Kidney (tissue), 14 donors: ENCODE data around the gene PTPRM. TPM values are rescaled to one million over a fixed set of nuclear protein-coding genes. Genes with fewer than 3 reads are reported as not detected.

Experiments used
- DNase-seq, 5 donors: peaks; one replicate each; pipeline ENCODE4 v3.0.0-alpha.2; 2013 to 2020
- FAIRE-seq: peaks from 2 replicates; lab custom pipeline; 2012; peaks lifted over from hg19 to GRCh38; lab: Jason Lieb, UNC
- H3K27ac ChIP-seq, 2 donors: one replicate each; pipeline ENCODE4 v1.7.0; 2013; ENCODE audit warnings: low read depth in 2 of 2, low read length in 2 of 2, inconsistent platforms in 1 of 2
- H3K27me3 ChIP-seq: one replicate; pipeline ENCODE4 v1.7.1; 2013; ENCODE audit warnings: low read length, inconsistent platforms; ENCODE audit not compliant: control insufficient read depth, insufficient read depth
- H3K36me3 ChIP-seq, 3 donors: one replicate each; pipeline versions ENCODE4 v1.7.0 to v1.7.1; 2013; ENCODE audit warnings: low read length in 3 of 3, control low read depth in 1 of 3, inconsistent platforms in 1 of 3; ENCODE audit not compliant: insufficient read depth in 3 of 3, control insufficient read depth in 2 of 3
- H3K4me1 ChIP-seq, 3 donors: one replicate each; pipeline versions ENCODE4 v1.7.0 to v1.7.1; 2013; ENCODE audit warnings: low read length in 3 of 3, inconsistent platforms in 1 of 3, low read depth in 1 of 3; ENCODE audit not compliant: control insufficient read depth in 2 of 3, insufficient read depth in 2 of 3
- H3K4me3 ChIP-seq, 3 donors: one replicate each; pipeline versions ENCODE4 v1.7.0 to v1.8.1; 2013; ENCODE audit warnings: low read length in 3 of 3, control low read depth in 1 of 3, inconsistent platforms in 1 of 3
- H3K9ac ChIP-seq, 3 donors: one replicate each; pipeline versions ENCODE4 v1.7.0 to v1.7.1; 2013; ENCODE audit warnings: low read length in 3 of 3, control low read depth in 1 of 3, inconsistent platforms in 1 of 3
- H3K9me3 ChIP-seq, 3 donors: one replicate each; pipeline versions ENCODE4 v1.7.0 to v1.7.1; 2013; ENCODE audit warnings: low read length in 3 of 3, control low read depth in 1 of 3, inconsistent platforms in 1 of 3; ENCODE audit not compliant: control insufficient read depth in 2 of 3, insufficient read depth in 1 of 3
- intact Hi-C: fragments of 100-400 bp; cut with DNase I; formaldehyde crosslinking; loops from one replicate; pipeline ENCODE4 v1.11.1; 2022
- polyA plus RNA-seq: library from polyadenylated mRNA; stranded (reverse); fragments of 350-450 nt; fragmentation: Illumina TruSeq; extraction: RNeasy Lipid Tissue Mini Kit (QIAGEN cat#74804); gene quantifications from one replicate; pipeline ENCODE4 v1.2.3, GENCODE V29; 2014; ENCODE audit warnings: low read depth, low replicate concordance; ENCODE audit not compliant: insufficient read depth
- total RNA-seq: library from RNA; stranded (reverse); fragmentation: NEBNext Ultra II Directional; extraction: Animal tissue kit (Norgen Biotek cat#: 25700); gene quantifications from one replicate; pipeline ENCODE4 v1.2.1, GENCODE V29; 2021
- TF ChIP-seq, protein P1 (sequence below): IDR thresholded peaks from 3 replicates; pipeline ENCODE4 v1.5.1; 2012; ENCODE audit warnings: mild to moderate bottlenecking, moderate library complexity, borderline replicate concordance; ENCODE audit not compliant: insufficient read depth; ENCODE audit errors: extremely low read depth
- donor health status: control.
- donor health status: control.
- donor health status: control.
- donor health status: control.
- donor health status: control.
- donor health status: DM: yes; HTN: yes; CAD: no.
- donor health status: Normal renal cell carcinoma (clear cell type).

PTPRM gene
- total and polyA plus RNA-seq, 2 donors from 2014 or later = 52.4 to 98.9 TPM

DNA sequence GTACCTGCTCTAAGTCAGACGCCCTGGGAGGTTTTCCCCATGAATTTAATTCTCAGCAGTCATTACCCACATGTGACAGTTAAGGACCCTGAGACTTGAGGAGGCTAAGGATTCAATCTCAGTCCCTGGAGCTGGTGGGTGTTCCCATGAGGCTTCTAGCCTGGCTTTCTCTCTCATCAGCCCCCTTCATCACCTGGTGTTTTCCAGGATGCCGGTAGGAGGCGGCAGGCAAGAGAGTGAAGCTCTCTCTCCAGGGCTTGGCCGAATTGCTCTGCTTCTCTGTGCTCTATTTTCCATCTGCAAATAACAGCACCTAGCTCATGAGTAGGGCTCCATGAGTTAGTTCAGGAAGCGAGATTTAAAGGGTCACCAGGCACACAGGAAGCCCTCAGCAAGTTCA, 241.9 kb downstream of the PTPRM start:
- no peak overlapping the region for H3K4me3 ChIP-seq
- no peaks in the 10 kb centered on the region for H3K27me3 ChIP-seq
- H3K4me1 ChIP-seq = peaks cover 0 to under 1% (median 0%) of the 10 kb centered on the region in 3 donors
- H3K36me3 ChIP-seq = no peaks in the 10 kb centered on the region
- no peak overlapping the region for H3K27ac ChIP-seq
- H3K9ac ChIP-seq = no peak overlapping the region
- DNase-seq = no peak
- intact Hi-C loops = no loop called here
- TF ChIP-seq, protein P1, sequence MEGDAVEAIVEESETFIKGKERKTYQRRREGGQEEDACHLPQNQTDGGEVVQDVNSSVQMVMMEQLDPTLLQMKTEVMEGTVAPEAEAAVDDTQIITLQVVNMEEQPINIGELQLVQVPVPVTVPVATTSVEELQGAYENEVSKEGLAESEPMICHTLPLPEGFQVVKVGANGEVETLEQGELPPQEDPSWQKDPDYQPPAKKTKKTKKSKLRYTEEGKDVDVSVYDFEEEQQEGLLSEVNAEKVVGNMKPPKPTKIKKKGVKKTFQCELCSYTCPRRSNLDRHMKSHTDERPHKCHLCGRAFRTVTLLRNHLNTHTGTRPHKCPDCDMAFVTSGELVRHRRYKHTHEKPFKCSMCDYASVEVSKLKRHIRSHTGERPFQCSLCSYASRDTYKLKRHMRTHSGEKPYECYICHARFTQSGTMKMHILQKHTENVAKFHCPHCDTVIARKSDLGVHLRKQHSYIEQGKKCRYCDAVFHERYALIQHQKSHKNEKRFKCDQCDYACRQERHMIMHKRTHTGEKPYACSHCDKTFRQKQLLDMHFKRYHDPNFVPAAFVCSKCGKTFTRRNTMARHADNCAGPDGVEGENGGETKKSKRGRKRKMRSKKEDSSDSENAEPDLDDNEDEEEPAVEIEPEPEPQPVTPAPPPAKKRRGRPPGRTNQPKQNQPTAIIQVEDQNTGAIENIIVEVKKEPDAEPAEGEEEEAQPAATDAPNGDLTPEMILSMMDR = no peak
- H3K9me3 ChIP-seq = peaks cover 0 to 1% (median 0%) of the 10 kb centered on the region in 3 donors
- FAIRE-seq = no peak

DNA sequence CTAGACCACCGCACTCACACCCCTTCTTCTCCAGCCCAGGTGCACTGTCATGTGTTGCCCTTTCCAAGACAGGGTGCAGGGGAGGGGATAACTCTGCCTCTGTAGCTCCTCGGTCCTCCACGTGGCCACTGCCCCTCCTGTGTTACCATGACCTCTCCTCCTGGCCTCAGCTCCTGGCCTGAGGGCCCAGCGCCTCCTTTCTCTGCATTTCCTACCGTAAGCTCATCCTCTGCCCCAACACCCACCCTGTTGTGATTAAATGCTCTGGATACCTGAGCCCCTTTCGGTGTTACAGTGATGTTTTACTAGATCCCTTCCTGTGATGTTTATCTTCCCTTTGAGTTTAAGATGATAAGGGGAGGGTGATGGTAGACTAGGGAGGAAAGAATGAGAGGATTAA, 242.3 kb downstream of the PTPRM start:
- no peak for FAIRE-seq

DNA sequence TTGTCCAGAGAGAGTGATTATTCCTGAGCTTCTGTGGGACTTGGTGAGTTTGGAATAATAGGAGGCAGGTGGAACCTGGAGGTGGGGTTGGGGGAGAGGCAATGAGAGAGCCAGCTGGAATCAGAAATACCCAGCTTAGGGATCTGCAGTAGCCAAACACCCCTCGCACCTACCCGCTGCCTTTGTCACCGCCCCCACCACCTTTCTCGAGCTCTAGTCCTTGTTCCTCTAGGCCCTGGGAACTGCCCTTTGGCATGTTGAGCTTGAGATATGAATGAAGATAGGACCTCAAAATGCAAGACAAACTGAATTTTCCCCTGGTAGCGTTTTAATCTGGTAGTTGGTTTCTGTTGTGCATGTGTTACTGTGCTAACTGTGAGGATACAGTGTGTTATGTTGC, 242.9 kb downstream of the PTPRM start:
- no peak for FAIRE-seq

More for the DNA sequence above, 242.3 kb downstream of the PTPRM start:
- intact Hi-C loops = no loop called here
- TF ChIP-seq, protein P1 = no peak
- DNase-seq = no peak
- Histone ChIP-seq H3K4me3 (no peak overlapping the region), H3K36me3 (no peaks in the 10 kb centered on the region), H3K9me3 (peaks cover 0 to 6% (median 3%) of the 10 kb centered on the region in 3 donors), H3K27ac (no peak overlapping the region), H3K27me3 (no peaks in the 10 kb centered on the region), H3K9ac (no peak overlapping the region), H3K4me1 (no peaks in the 10 kb centered on the region)

More for the DNA sequence above, 242.9 kb downstream of the PTPRM start:
- H3K27ac ChIP-seq = no peak overlapping the region
- no peaks in the 10 kb centered on the region for H3K36me3 ChIP-seq
- peaks cover under 1 to 11% (median 4%) of the 10 kb centered on the region in 3 donors for H3K9me3 ChIP-seq
- no peaks in the 10 kb centered on the region for H3K27me3 ChIP-seq
- H3K9ac ChIP-seq = no peak overlapping the region
- no peak overlapping the region for H3K4me3 ChIP-seq
- DNase-seq = no peak
- TF ChIP-seq, protein P1 = no peak
- no peaks in the 10 kb centered on the region for H3K4me1 ChIP-seq
- intact Hi-C loops = no loop called here
